ENCODE measurements around the gene TTC3.
"Not testable (repeated sequence)": the region's sequence is repeated elsewhere in the genome, so short reads cannot be mapped to it uniquely, and the experiment has no call there.

DNA sequence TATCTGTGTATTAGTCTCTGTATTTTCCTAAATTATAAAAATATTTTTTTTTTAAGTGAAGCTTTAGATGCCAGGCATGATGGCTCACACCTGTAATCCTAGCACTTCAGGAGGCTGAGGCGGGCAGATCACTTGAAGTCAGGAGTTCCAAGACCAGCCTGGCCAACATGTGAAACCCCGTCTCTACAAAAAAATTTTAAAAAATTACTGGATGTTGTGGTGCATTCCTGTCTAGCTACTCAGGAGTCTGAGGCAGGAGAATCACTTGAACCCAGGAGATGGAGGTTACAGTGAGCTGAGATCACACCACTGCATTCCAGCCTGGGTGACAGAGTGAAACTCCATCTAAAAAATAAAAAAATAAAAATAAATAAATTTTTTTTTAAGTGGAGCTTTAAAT is 43.4 kb downstream of the TTC3 start:
- TF ChIP-seq, protein P1, sequence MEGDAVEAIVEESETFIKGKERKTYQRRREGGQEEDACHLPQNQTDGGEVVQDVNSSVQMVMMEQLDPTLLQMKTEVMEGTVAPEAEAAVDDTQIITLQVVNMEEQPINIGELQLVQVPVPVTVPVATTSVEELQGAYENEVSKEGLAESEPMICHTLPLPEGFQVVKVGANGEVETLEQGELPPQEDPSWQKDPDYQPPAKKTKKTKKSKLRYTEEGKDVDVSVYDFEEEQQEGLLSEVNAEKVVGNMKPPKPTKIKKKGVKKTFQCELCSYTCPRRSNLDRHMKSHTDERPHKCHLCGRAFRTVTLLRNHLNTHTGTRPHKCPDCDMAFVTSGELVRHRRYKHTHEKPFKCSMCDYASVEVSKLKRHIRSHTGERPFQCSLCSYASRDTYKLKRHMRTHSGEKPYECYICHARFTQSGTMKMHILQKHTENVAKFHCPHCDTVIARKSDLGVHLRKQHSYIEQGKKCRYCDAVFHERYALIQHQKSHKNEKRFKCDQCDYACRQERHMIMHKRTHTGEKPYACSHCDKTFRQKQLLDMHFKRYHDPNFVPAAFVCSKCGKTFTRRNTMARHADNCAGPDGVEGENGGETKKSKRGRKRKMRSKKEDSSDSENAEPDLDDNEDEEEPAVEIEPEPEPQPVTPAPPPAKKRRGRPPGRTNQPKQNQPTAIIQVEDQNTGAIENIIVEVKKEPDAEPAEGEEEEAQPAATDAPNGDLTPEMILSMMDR (IDR thresholded peaks at IDR 0.05): not testable (repeated sequence)
- not testable (repeated sequence) for TF ChIP-seq POLR2A (IDR thresholded peaks at IDR 0.05)
